Measurements from ENCODE around the gene ATP2B3.

DNA sequence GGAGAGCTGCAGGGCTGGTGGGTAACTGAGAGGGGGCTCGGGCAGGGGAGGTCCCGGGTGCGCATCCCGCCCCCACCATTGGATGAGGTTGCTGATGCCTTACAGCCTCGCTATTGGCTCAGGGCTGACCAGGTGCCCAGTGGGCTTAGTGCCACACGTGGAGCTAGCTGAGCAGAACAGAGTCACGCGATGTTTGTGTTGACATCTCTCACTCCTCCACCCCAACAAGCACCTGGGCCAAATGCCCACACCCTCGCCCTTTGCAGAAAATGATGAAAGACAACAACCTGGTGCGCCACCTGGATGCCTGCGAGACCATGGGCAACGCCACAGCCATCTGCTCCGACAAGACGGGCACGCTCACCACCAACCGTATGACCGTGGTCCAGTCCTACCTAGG lies 31.8 kb downstream of the ATP2B3 start:
- TF ChIP-seq, protein P1, sequence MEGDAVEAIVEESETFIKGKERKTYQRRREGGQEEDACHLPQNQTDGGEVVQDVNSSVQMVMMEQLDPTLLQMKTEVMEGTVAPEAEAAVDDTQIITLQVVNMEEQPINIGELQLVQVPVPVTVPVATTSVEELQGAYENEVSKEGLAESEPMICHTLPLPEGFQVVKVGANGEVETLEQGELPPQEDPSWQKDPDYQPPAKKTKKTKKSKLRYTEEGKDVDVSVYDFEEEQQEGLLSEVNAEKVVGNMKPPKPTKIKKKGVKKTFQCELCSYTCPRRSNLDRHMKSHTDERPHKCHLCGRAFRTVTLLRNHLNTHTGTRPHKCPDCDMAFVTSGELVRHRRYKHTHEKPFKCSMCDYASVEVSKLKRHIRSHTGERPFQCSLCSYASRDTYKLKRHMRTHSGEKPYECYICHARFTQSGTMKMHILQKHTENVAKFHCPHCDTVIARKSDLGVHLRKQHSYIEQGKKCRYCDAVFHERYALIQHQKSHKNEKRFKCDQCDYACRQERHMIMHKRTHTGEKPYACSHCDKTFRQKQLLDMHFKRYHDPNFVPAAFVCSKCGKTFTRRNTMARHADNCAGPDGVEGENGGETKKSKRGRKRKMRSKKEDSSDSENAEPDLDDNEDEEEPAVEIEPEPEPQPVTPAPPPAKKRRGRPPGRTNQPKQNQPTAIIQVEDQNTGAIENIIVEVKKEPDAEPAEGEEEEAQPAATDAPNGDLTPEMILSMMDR (conservative IDR thresholded peaks at IDR 0.05; ENCODE audit: low read depth, low read length): no peak
- TF ChIP-seq POLR2A (IDR thresholded peaks at IDR 0.05; ENCODE audit: low read depth, low read length) (no peak), MAZ (IDR thresholded peaks at IDR 0.05; ENCODE audit: borderline replicate concordance, low read depth, low read length) (no peak), NFE2L2 (IDR thresholded peaks at IDR 0.05; ENCODE audit: low read depth, low read length) (no peak), RAD21 (IDR thresholded peaks at IDR 0.05; ENCODE audit: low read length) (no peak), CEBPB (IDR thresholded peaks at IDR 0.05; ENCODE audit: low read depth, low read length) (no peak), MXI1 (IDR thresholded peaks at IDR 0.05; ENCODE audit: borderline replicate concordance, low read depth, low read length) (no peak), FOS (IDR thresholded peaks at IDR 0.05; ENCODE audit: low read depth, low read length) (no peak), RFX5 (IDR thresholded peaks at IDR 0.05; ENCODE audit: low read depth, low read length) (no peak), BHLHE40 (IDR thresholded peaks at IDR 0.05; ENCODE audit: low read depth, low read length) (no peak), MAFK (IDR thresholded peaks at IDR 0.05; ENCODE audit: low read depth, low read length) (no peak), SMC3 (IDR thresholded peaks at IDR 0.05; ENCODE audit: low read depth, low read length) (no peak)
- TF ChIP-seq, protein P2, sequence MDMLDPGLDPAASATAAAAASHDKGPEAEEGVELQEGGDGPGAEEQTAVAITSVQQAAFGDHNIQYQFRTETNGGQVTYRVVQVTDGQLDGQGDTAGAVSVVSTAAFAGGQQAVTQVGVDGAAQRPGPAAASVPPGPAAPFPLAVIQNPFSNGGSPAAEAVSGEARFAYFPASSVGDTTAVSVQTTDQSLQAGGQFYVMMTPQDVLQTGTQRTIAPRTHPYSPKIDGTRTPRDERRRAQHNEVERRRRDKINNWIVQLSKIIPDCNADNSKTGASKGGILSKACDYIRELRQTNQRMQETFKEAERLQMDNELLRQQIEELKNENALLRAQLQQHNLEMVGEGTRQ (IDR thresholded peaks at IDR 0.05; ENCODE audit: low read depth, low read length): no peak
- TF ChIP-seq, protein P3, sequence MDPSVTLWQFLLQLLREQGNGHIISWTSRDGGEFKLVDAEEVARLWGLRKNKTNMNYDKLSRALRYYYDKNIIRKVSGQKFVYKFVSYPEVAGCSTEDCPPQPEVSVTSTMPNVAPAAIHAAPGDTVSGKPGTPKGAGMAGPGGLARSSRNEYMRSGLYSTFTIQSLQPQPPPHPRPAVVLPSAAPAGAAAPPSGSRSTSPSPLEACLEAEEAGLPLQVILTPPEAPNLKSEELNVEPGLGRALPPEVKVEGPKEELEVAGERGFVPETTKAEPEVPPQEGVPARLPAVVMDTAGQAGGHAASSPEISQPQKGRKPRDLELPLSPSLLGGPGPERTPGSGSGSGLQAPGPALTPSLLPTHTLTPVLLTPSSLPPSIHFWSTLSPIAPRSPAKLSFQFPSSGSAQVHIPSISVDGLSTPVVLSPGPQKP (IDR thresholded peaks at IDR 0.05; ENCODE audit: borderline replicate concordance, low read depth, low read length): no peak
